Spleen (tissue), 11 donors: ENCODE data around the gene NCF4. TPM values are rescaled to one million over a fixed set of nuclear protein-coding genes. Genes with fewer than 3 reads are reported as not detected.

Experiments
- DNase-seq: peaks from one replicate; pipeline ENCODE4 v3.0.0-alpha.2; 2020
- H3K27ac ChIP-seq, 8 donors: fragments of 200-600 bp; sonication (generic) in 7 of 8; 1 replicate in 4 of 8; 2 replicates in 4 of 8; pipeline versions ENCODE4 v1.5.0 to v1.8.0; 2016 to 2021; ENCODE audit warnings: inconsistent platforms in 4 of 8, mild to moderate bottlenecking in 4 of 8, moderate library complexity in 1 of 8
- H3K27me3 ChIP-seq, 7 donors: fragments of 200-600 bp; sonication (generic) in 6 of 7; replicated peaks in 1 of 7; 1 replicate in 4 of 7; 2 replicates in 3 of 7; pipeline versions ENCODE4 v1.5.0 to v1.8.0; 2016 to 2021; ENCODE audit warnings: inconsistent platforms in 3 of 7, mild to moderate bottlenecking in 1 of 7
- H3K36me3 ChIP-seq, 6 donors: fragments of 200-600 bp; sonication (generic) in 5 of 6; 1 replicate in 4 of 6; 2 replicates in 2 of 6; pipeline versions ENCODE4 v1.5.0 to v1.8.0; 2016 to 2021; ENCODE audit warnings: inconsistent platforms in 2 of 6
- H3K4me1 ChIP-seq, 6 donors: fragments of 200-600 bp; sonication (generic) in 5 of 6; 1 replicate in 3 of 6; 2 replicates in 3 of 6; pipeline versions ENCODE4 v1.5.0 to v1.8.0; 2016 to 2021; ENCODE audit warnings: inconsistent platforms in 3 of 6
- H3K4me3 ChIP-seq, 8 donors: fragments of 200-600 bp; sonication (generic) in 7 of 8; 1 replicate in 4 of 8; 2 replicates in 4 of 8; pipeline versions ENCODE4 v1.5.0 to v1.8.0; 2016 to 2021; ENCODE audit warnings: inconsistent platforms in 4 of 8, mild to moderate bottlenecking in 4 of 8, moderate library complexity in 2 of 8
- H3K9me3 ChIP-seq, 8 donors: fragments of 200-600 bp; sonication (generic) in 7 of 8; 1 replicate in 4 of 8; 2 replicates in 4 of 8; pipeline versions ENCODE4 v1.5.0 to v1.8.0; 2016 to 2021; ENCODE audit warnings: inconsistent platforms in 4 of 8
- CTCF ChIP-seq, 11 experiments: fragments of 200-600 bp in 7 of 11; fragments of 450-650 bp in 4 of 11; sonication (generic) in 4 of 11; IDR thresholded peaks in 8 of 11; conservative IDR thresholded peaks in 3 of 11; 1 replicate in 7 of 11; 2 replicates in 4 of 11; pipeline versions ENCODE4 v1.4.0 to v1.8.0; 2016 to 2021; ENCODE audit warnings: antibody characterized with exemption in 11 of 11, inconsistent platforms in 4 of 11, mild to moderate bottlenecking in 1 of 11
- POLR2A ChIP-seq, 3 donors: fragments of 450-650 bp; IDR thresholded peaks; one replicate each; pipeline ENCODE4 v1.5.1; 2017; ENCODE audit warnings: antibody characterized with exemption in 3 of 3, mild to moderate bottlenecking in 1 of 3
- POLR2AphosphoS5 ChIP-seq, 3 donors: sonication (generic); formaldehyde crosslinking; IDR thresholded peaks; one replicate each; pipeline ENCODE4 v1.5.1; 2017; ENCODE audit warnings: antibody characterized with exemption in 3 of 3
- WGBS, 5 donors: extraction: QIAGEN DNeasy Blood & Tissue Kit in 3 of 5; methylation state at CpG; one replicate each; pipeline versions ENCODE4 v1.1.5 to v1.1.7; 2013 to 2018; 5-methylcytosine and 5-hydroxymethylcytosine counted together
- intact Hi-C: fragments of 100-400 bp; cut with DNase I; formaldehyde crosslinking; loops from one replicate; pipeline ENCODE4 v1.15.0; 2023; ENCODE audit warnings: low total_unique reads
- polyA plus RNA-seq, 3 donors: library from polyadenylated mRNA; stranded (reverse); fragments of 200-250 nt; gene quantifications; one replicate each; pipeline ENCODE4 v1.2.1, GENCODE V29; 2013
- total RNA-seq, 7 donors: library from RNA; depleted of rRNA in 3 of 7; stranded (reverse); fragments of >200 nt in 3 of 7; fragmentation: NEBNext Ultra II Directional in 4 of 7; extraction: Animal tissue kit (Norgen Biotek cat#: 25700) in 4 of 7; gene quantifications; one replicate each; pipeline versions ENCODE4 v1.1.0 to v1.2.1, GENCODE V29; 2016 to 2021
- donor health status: healthy with polysubstance abuse.
- donor health status: DM: no; HTN: no; CAD: no; lungs with moderate emphysema.
- donor health status: DM: no; HTN: no; CAD: no.
- donor health status: Bipolar disorder and iron deficiency.
- donor health status: healthy.
- donor health status: DM: no; HTN: no; CAD: no.
- donor health status: DM: yes; HTN: yes; CAD: no.

Gene NCF4
- total and polyA plus RNA-seq, 10 donors = 89.0 to 222 (median 154) TPM

GRCh38 chr22:36904260-36904880, 43.6 kb downstream of the NCF4 start:
- Histone ChIP-seq H3K4me3 (no peak overlapping the region), H3K36me3 (no peaks in the 10 kb centered on the region), H3K27ac (no peak overlapping the region), H3K4me1 (peaks cover 0 to 16% (median 1%) of the 10 kb centered on the region in 6 donors), H3K27me3 (peaks cover 0 to 35% (median 0%) of the 10 kb centered on the region in 7 donors), H3K9me3 (peaks cover 0 to 8% (median 0%) of the 10 kb centered on the region in 8 donors)
- WGBS, 5 donors = 65 to 73% (median 67%) methylated on average over 6 of the region's 6 CpGs
- DNase-seq = no peak
- intact Hi-C loops = no loop called here
- TF ChIP-seq POLR2AphosphoS5 (IDR thresholded peaks at IDR 0.05) (no peak), CTCF (IDR thresholded peaks at IDR 0.05 in 8 of 11, conservative IDR thresholded peaks at IDR 0.05 in 3 of 11) (no peak), POLR2A (IDR thresholded peaks at IDR 0.05) (no peak)

GRCh38 chr22:36907253-36908195, 46.7 kb downstream of the NCF4 start:
- Histone ChIP-seq H3K27me3 (peaks cover 0 to 25% (median 0%) of the 10 kb centered on the region in 7 donors), H3K27ac (no peak overlapping the region), H3K9me3 (no peaks in the 10 kb centered on the region), H3K4me3 (no peak overlapping the region), H3K36me3 (no peaks in the 10 kb centered on the region), H3K4me1 (peaks cover 0 to 10% (median 3%) of the 10 kb centered on the region in 6 donors)
- DNase-seq = no peak
- TF ChIP-seq POLR2A (IDR thresholded peaks at IDR 0.05) (no peak), CTCF (IDR thresholded peaks at IDR 0.05 in 8 of 11, conservative IDR thresholded peaks at IDR 0.05 in 3 of 11) (no peak), POLR2AphosphoS5 (IDR thresholded peaks at IDR 0.05) (no peak)
- WGBS, 5 donors = 85 to 93% (median 87%) methylated on average over 7 of the region's 7 CpGs
- intact Hi-C loops = no loop called here

- Histone ChIP-seq H3K27ac (no peak overlapping the region), H3K36me3 (no peaks in the 10 kb centered on the region), H3K27me3 (peaks cover 0 to 12% (median 0%) of the 10 kb centered on the region in 7 donors), H3K4me1 (peaks cover 0 to 35% (median 17%) of the 10 kb centered on the region in 6 donors), H3K4me3 (no peak overlapping the region), H3K9me3 (no peaks in the 10 kb centered on the region)
- DNase-seq = no peak
- intact Hi-C loops = no loop called here
- TF ChIP-seq POLR2AphosphoS5 (IDR thresholded peaks at IDR 0.05) = no peak
These were observed 49.7 kb downstream of the NCF4 start for GRCh38 chr22:36910461-36910860.

GRCh38 chr22:36911887-36912661, 51.3 kb downstream of the NCF4 start:
- 76 to 83% (median 82%) methylated on average over 13 of the region's 13 CpGs for WGBS, 5 donors
- TF ChIP-seq POLR2AphosphoS5 (IDR thresholded peaks at IDR 0.05) (no peak), POLR2A (IDR thresholded peaks at IDR 0.05) (no peak), CTCF (IDR thresholded peaks at IDR 0.05 in 8 of 11, conservative IDR thresholded peaks at IDR 0.05 in 3 of 11) (no peak)
- Histone ChIP-seq H3K27me3 (no peaks in the 10 kb centered on the region), H3K36me3 (no peaks in the 10 kb centered on the region), H3K4me1 (peaks cover 0 to 49% (median 17%) of the 10 kb centered on the region in 6 donors), H3K27ac (peak overlapping the region in 6 of 8 donors; percentile 20 to 92 (median 85)), H3K4me3 (peak overlapping the region in 1 of 8 donors; percentile 73), H3K9me3 (no peaks in the 10 kb centered on the region)
- DNase-seq = no peak
- intact Hi-C loops = no loop called here
